ENCODE results near the gene RTTN.

GRCh38 chr18:70086085-70086484, 119.4 kb downstream of the RTTN start:
- TF ChIP-seq CTCF (IDR thresholded peaks at IDR 0.05; ENCODE audit: low read depth, low read length) = no peak
- no peak for TF ChIP-seq POLR2A (IDR thresholded peaks at IDR 0.05; ENCODE audit: extremely low read depth, insufficient read length)
